ENCODE results near the gene PCDHB8. TPM values are rescaled to one million over a fixed set of nuclear protein-coding genes. Genes with fewer than 3 reads are reported as not detected.
"Not testable (repeated sequence)": the region's sequence is repeated elsewhere in the genome, so short reads cannot be mapped to it uniquely, and the experiment has no call there.

Gene PCDHB8
- polyA plus RNA-seq, 1 donor from 2014 or later = 0.81 TPM

- H3K4me2 ChIP-seq (ENCODE audit: low read length); H3K9ac ChIP-seq (ENCODE audit: low read length); H3K27ac ChIP-seq (ENCODE audit: low read length); H4K20me1 ChIP-seq (ENCODE audit: insufficient read depth); H3F3A ChIP-seq (ENCODE audit: insufficient read depth, low read length, poor library complexity, severe bottlenecking); H3K9me2 ChIP-seq (ENCODE audit: insufficient read depth, low read length); H3K27me3 ChIP-seq (ENCODE audit: insufficient read depth, low read depth, low read length); H3K4me3 ChIP-seq (ENCODE audit: low read length); H3K79me2 ChIP-seq (replicated peaks; ENCODE audit: insufficient read depth, low read length); H2AFZ ChIP-seq (ENCODE audit: low read depth, low read length): not testable (repeated sequence)
- H3K9me3 ChIP-seq (ENCODE audit: low read length) = peaks cover 27% of the 10 kb centered on the region
- peaks cover 11% of the 10 kb centered on the region for H3K36me3 ChIP-seq (ENCODE audit: insufficient read depth, low read length)
Observed at GRCh38 chr5:141151632-141152031, 26.0 kb upstream of the PCDHB8 start.

- not testable (repeated sequence) for H3K9me2 ChIP-seq (ENCODE audit: insufficient read depth, low read length); H3K4me2 ChIP-seq (ENCODE audit: low read length); H3K4me3 ChIP-seq (ENCODE audit: low read length); H4K20me1 ChIP-seq (ENCODE audit: insufficient read depth); H3F3A ChIP-seq (ENCODE audit: insufficient read depth, low read length, poor library complexity, severe bottlenecking); H3K79me2 ChIP-seq (replicated peaks; ENCODE audit: insufficient read depth, low read length); H3K27me3 ChIP-seq (ENCODE audit: insufficient read depth, low read depth, low read length); H2AFZ ChIP-seq (ENCODE audit: low read depth, low read length); H3K9ac ChIP-seq (ENCODE audit: low read length); H3K27ac ChIP-seq (ENCODE audit: low read length)
- Histone ChIP-seq H3K36me3 (ENCODE audit: insufficient read depth, low read length) (peaks cover 11% of the 10 kb centered on the region), H3K9me3 (ENCODE audit: low read length) (peaks cover 30% of the 10 kb centered on the region)
Observed at GRCh38 chr5:141152096-141152495, 25.5 kb upstream of the PCDHB8 start.

GRCh38 chr5:141155540-141156374 is 21.8 kb upstream of the PCDHB8 start:
- Histone ChIP-seq H3K36me3 (ENCODE audit: insufficient read depth, low read length) (peaks cover 8% of the 10 kb centered on the region), H3K9me3 (ENCODE audit: low read length) (peaks cover 20% of the 10 kb centered on the region), H3F3A (ENCODE audit: insufficient read depth, low read length, poor library complexity, severe bottlenecking) (no peaks in the 10 kb centered on the region), H2AFZ (ENCODE audit: low read depth, low read length) (no peak overlapping the region), H3K27me3 (ENCODE audit: insufficient read depth, low read depth, low read length) (no peaks in the 10 kb centered on the region), H3K9ac (ENCODE audit: low read length) (no peak overlapping the region), H3K4me3 (ENCODE audit: low read length) (no peak overlapping the region), H3K27ac (ENCODE audit: low read length) (no peak overlapping the region), H3K9me2 (ENCODE audit: insufficient read depth, low read length) (no peaks in the 10 kb centered on the region), H3K4me2 (ENCODE audit: low read length) (no peak overlapping the region), H3K79me2 (replicated peaks; ENCODE audit: insufficient read depth, low read length) (no peaks in the 10 kb centered on the region), H4K20me1 (ENCODE audit: insufficient read depth) (no peaks in the 10 kb centered on the region)
- no peak for TF ChIP-seq POLR2AphosphoS5 (IDR thresholded peaks at IDR 0.05)
- TF ChIP-seq RAD21 (conservative IDR thresholded peaks at IDR 0.05) = no peak
- no peak for TF ChIP-seq REST (IDR thresholded peaks at IDR 0.05; ENCODE audit: borderline replicate concordance)
- no peak for TF ChIP-seq MXI1 (conservative IDR thresholded peaks at IDR 0.05; ENCODE audit: poor library complexity, severe bottlenecking)
- TF ChIP-seq EZH2 (IDR thresholded peaks at IDR 0.05; ENCODE audit: borderline replicate concordance, insufficient read depth, low read length, poor library complexity, severe bottlenecking) = no peak
- TF ChIP-seq EP300 (conservative IDR thresholded peaks at IDR 0.05; ENCODE audit: poor library complexity, severe bottlenecking) = no peak
- TF ChIP-seq TAF1 (IDR thresholded peaks at IDR 0.05; ENCODE audit: low read depth) = no peak

GRCh38 chr5:141157356-141157755 is 20.2 kb upstream of the PCDHB8 start:
- H3K27me3 ChIP-seq (ENCODE audit: insufficient read depth, low read depth, low read length) = not testable (repeated sequence)

GRCh38 chr5:141157901-141158300 is 19.7 kb upstream of the PCDHB8 start:
- peaks cover 16% of the 10 kb centered on the region for H3K9me3 ChIP-seq (ENCODE audit: low read length)

More at GRCh38 chr5:141157356-141157755, 20.2 kb upstream of the PCDHB8 start:
- H3K4me2 ChIP-seq (ENCODE audit: low read length); H3K9ac ChIP-seq (ENCODE audit: low read length); H3K27ac ChIP-seq (ENCODE audit: low read length); H3K36me3 ChIP-seq (ENCODE audit: insufficient read depth, low read length); H3K4me3 ChIP-seq (ENCODE audit: low read length); H2AFZ ChIP-seq (ENCODE audit: low read depth, low read length); H3K9me2 ChIP-seq (ENCODE audit: insufficient read depth, low read length); H4K20me1 ChIP-seq (ENCODE audit: insufficient read depth); H3K79me2 ChIP-seq (replicated peaks; ENCODE audit: insufficient read depth, low read length); H3F3A ChIP-seq (ENCODE audit: insufficient read depth, low read length, poor library complexity, severe bottlenecking): not testable (repeated sequence)
- peaks cover 19% of the 10 kb centered on the region for H3K9me3 ChIP-seq (ENCODE audit: low read length)

More at GRCh38 chr5:141157901-141158300, 19.7 kb upstream of the PCDHB8 start:
- not testable (repeated sequence) for H2AFZ ChIP-seq (ENCODE audit: low read depth, low read length); H3F3A ChIP-seq (ENCODE audit: insufficient read depth, low read length, poor library complexity, severe bottlenecking); H4K20me1 ChIP-seq (ENCODE audit: insufficient read depth); H3K36me3 ChIP-seq (ENCODE audit: insufficient read depth, low read length); H3K27me3 ChIP-seq (ENCODE audit: insufficient read depth, low read depth, low read length); H3K79me2 ChIP-seq (replicated peaks; ENCODE audit: insufficient read depth, low read length); H3K4me2 ChIP-seq (ENCODE audit: low read length); H3K4me3 ChIP-seq (ENCODE audit: low read length); H3K9ac ChIP-seq (ENCODE audit: low read length); H3K9me2 ChIP-seq (ENCODE audit: insufficient read depth, low read length); H3K27ac ChIP-seq (ENCODE audit: low read length)
